HG02623 (cell line): ENCODE results near the gene LRIT2.

Source experiments
- ATAC-seq: cut with Tn5 transposase; IDR thresholded peaks from one replicate; pipeline ENCODE4 v1.9.1; 2021; ENCODE audit warnings: moderate library complexity; ENCODE audit not compliant: unreplicated experiment

LRIT2 gene

DNA sequence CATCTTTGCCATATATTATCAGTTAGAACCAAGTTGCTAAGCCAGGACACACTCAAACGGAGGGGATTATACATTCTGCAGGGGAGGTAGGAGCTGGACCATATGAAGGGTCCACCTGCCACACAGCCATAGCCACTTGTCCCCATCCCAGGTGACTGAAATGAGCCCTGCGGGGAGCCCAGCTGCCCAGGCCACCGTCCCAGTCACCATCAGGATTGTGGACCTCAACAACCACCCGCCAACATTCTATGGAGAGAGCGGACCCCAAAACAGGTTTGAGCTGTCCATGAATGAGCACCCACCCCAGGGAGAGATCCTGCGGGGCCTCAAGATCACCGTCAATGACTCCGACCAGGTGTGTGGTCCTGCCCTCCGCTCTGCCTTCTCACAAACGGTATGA is 17.3 kb downstream of the LRIT2 start:
- ATAC-seq, result no peak

DNA sequence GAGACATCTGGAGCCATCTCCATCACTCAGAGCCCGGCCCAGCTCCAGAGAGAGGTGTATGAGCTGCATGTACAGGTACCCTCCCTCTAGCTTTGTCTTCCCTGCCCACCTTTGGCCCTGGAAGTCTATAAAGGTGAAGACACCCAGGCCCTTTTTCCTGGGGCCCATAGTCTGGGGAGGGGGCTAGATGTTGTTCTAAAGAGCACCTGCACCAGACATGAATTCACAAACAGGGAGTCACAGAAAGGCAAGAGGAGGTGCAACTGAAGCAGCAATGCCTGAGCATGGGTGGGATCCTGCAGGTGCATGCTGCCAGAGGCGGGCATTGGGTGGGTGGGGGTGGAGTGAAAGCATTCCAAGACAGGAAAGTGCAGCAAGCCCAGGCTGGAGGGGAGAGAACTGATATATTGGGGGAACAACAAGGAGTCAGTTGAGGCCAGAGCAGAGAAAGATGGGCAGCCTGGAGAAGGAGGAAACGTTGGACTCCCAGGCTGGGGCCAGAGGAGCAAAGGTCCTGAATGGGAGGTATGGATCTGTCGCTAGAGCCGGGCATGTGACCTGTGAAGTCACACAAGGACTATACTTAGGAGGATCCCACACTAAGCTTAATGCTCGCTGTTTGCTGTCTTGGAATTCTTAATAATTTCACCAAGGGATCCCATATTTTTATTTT is 19.4 kb downstream of the LRIT2 start:
- no peak for ATAC-seq

DNA sequence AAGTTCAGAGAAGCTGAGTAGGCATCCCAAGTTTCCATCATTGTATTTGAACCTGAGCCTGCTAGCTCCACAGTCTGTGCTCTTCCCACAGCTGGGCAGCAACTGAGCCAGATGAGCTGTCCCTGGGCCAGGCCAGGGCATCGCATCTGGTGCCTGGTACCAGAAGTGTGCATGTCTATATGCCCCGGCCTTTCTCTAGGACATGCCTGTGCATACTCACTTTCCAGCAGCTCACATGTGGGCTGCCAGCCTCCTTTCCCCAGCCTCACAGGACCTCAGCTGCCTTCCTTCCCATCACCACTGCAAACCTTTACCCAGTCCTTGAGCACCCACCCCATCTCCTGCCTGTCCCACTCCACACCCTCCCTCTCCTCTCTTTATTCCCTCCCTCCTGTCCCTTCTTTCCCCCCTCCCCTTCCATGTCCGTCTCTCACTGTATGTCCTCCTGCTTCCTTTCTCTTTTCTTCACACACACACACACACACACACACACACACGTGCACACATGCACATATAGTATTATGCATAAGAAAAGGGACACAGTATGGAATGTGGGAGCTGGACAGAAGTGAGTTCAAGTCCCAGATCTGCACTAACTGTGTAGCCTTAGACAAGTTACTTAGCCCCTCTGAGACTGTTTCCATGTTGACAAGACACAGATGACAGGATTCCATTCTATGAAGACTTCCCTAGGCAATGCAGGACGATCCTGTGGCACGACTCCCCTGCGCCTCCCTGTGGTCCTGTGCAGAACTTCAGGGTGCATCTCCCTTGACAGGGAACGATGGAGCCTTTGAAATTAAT is 20.1 kb downstream of the LRIT2 start:
- ATAC-seq, result peak; percentile 83

DNA sequence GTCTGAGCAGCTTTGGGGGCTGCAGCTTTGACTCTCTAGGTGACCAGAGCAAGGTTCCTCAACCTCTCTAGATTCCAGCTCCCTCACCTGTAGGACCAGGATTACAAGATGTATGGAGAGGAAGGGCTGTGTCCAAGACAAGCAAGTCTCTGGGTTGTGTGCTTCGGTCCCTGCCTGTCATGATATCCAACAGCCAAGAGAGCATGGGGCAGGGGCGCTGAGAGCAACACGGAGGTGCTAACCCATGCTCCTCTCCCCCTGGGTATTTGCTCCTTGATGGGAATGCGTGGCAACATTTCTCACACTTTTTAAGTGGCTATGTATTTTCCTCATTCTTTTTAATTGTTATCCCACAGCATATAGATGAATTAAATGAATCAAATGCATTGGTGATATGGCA is 20.7 kb downstream of the LRIT2 start:
- ATAC-seq, result no peak

DNA sequence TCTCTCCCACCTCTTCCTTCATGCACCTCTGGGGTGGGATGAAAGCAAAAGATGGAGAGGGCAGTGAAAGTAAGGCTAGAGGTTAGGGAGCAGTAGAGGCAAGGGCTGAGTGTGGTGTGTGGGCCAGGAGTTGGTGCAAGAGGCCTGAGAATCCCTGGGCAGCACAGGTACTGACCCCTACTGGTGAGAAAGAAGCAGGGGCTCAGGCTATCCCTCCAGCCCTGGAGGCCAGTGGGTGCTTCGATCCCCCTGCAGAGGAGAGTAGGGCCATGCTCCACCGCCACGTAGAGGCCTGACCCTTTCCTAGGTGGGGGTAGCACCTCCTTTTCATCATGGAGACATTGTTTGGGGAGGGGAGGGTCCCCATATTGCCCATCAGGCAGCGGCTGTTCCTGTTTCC is 21.2 kb downstream of the LRIT2 start:
- ATAC-seq, result no peak

DNA sequence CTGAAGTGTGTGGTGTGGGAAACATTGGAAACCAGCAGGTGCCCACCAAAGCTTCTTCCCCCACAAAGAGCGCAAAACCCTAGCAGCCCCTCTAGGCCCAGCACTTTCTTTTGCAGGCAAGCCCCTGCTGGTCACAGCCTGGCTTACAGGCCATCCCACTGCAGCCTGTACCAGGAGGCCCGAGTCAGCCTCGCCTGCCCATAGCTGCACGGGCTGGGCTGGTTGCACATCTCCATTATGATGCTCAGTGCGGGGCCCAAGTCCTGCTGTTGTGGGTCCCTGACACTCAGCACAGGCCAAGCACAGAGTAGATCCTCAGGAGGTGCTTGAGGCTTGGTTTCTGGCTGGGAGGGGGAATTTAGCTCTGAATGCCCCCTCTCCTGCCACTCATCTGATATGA is 23.0 kb downstream of the LRIT2 start:
- ATAC-seq, result no peak

DNA sequence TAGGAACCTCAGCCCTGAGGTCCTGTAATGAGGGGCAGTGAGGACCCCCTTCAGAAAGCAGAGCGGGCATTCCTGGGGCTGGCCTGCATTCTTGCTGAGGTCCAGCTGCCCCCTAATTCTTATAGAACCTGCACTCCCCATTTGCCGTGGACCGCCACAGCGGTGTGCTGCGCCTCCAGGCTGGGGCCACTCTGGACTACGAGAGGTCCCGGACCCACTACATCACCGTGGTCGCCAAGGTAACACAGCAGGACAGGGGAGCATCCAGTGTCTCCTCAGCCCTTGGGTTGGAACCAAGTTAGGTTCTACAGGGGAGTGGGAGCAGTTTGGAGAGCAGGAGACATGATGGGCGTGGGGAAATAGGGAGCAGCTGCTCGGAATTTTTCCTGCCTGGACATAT is 23.7 kb downstream of the LRIT2 start:
- ATAC-seq, result no peak

DNA sequence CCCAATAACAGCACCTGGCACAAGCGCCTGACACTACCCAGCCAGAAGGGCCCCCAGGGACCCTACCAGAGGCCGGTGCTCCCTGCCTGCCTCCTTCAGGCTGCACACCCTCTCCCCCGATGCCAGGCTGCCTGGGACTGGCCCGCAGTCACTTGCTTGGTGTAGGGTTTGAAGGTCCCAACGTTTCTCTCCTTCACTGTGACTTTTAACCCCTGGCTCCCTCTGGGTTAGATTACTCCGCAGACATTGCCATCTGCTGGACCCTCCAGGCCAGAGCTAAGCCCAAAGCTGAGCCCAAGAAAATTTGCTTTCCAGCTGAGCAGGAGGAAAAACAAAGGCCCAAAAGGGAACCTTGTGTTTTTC is 24.1 kb downstream of the LRIT2 start:
- ATAC-seq, result no peak

DNA sequence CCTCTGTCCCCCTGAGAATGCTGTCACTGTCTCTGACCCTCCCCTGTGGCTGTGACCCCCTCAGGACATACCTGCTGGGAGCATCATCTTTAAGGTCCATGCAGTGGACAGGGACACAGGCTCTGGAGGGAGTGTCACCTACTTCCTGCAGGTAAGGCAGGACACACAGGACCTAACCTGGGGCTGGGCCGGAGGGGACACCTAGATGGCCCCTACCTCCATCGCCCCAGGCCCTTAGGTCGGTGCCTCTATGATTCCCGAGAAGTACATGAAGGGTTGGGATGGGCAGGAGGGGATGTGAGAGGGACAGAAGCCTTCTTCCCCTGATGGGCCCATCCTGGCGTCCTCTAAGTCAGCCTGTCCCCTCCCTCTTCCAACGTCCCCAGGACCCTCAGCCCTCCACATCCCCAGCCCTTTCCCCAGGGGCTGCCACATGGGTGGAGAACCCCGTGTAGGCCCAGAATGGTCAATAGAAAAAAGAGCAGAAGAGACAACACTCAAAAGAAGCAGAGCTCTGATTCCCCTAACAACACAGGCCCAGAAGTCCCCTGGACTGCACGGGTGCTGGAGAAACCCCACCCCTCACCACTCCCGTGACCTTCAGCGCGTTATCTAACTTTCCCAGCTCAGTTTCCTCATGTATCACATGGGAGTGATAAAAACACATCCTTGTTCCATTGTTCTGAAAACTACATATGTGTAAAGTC is 24.7 kb downstream of the LRIT2 start:
- ATAC-seq, result no peak

DNA sequence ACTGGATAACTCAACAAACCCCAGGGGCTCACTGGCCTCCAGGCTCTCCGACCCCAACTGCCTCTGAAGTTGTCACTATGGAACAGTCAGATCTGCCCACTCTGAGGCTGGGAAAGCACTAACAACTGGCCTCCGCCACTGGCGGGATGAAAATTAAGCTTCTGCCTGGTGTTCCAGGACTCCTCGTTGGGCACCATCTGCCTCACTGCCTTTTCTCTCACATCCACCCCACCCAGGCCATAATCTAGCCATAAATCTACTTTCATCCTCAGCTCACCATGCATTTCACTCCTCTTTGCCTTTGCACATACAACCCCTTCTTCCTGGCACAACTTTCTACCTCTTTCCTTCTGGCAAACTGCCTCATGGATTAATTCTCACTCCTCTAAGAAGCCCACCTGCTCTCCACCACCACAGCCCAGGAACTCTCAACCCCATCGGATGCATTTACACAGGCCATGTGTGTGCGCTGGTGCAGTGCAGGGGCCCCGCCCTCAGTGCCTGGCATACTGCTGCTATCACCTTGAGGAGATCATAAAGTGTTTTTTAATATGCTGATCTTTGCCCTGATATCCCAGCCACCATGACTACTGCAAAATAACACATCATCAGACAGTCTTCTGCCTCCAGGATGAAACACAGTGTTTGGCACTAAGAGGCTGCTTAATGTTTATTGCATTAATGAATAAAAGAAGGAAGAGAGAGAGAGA is 27.0 kb downstream of the LRIT2 start:
- ATAC-seq, result no peak

DNA sequence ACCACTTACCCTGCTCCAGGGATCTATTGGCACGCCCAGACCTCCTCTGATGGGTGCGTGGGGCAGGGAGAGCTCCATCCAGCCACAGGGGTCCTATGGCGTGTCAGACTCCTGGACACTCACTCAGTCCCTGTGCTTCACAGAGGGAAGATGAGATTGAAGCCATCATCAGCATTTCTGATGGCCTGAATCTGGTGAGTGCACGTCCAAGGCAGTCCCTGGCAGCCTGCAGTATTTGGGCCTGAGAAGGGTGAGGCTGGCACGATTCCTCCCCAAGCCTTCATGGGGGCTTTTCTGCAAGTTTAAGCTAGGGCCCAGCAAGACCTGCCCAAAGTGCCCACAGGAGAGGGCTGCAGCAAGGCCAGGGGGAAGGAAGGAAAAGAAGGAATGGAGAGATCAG is 27.7 kb downstream of the LRIT2 start:
- no peak for ATAC-seq

DNA sequence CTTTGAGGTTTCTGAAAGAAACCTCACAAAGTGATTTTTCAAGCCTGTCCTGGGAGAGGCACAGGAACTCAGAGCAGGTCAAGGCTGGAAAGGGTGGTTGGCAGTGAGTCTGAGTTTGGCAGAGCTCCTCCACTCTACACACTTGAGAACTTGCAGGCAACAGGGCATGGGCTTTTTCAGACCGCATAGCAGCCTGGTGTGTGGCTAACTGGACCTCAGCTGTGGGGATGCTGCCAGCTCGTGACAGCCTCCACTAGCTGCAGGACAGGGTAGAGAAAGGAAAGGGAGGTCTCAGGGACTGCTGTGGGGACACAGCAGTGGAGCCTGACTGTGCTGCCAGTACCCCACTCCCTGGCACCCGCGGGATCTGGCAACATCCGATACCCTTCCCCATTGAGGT is 28.4 kb downstream of the LRIT2 start:
- no peak for ATAC-seq

DNA sequence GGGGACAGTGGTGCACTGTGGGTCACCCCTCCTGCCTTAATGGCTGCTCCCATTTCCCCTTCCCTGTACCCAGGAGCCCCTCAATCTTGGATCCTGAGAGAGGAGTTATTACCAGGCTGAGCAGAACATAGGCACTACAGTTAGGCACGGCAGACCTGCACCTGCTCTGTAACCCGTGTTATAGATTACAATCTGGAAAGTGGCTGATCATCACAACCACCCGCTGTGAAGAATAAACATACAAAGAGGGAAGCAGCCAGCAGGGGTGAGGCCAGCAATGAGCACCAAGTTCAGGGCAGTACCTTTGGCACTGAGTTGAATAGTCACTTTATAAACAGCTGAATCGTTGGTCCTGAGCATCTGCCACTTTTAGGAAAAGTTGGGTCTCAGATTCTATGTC is 29.3 kb downstream of the LRIT2 start:
- no peak for ATAC-seq

DNA sequence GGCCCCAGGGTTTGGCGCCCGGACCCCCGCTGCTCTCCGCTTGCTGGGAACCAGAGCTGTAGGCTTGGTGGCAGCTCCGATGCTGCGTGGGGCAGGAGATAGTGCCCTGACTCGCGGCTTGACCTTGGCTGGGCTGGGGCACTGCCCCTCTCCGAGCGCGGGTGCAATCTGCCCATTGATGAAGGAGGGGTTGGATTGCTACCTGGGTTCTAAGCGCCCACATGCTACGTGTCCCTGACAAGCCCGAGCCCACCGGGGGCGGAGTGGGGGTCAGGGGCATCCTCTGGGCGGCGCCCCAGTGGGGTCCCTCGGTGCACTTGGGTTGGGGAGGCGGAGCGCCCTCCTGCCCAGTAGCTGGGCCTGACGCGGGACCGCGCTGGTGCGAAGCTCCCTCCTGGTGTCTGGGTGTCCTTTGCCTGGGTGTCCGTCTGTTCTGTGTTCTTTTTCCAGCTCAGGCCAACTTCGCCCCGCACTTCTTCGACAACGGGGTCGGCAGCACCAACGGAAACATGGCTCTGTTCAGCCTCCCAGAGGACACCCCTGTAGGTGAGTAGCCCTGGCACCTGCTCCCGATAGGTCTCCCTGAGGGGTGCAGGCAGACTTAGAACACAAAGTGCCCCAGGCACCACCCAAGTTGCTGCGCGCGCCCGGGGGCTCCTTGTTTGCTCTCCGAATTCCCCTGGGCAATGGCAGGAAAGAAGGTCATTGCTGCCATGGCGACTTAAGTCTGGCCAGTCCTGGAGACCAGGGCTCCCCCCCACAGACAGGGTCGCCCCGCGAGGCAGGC is 30.1 kb downstream of the LRIT2 start:
- ATAC-seq, result peak; percentile 11

DNA sequence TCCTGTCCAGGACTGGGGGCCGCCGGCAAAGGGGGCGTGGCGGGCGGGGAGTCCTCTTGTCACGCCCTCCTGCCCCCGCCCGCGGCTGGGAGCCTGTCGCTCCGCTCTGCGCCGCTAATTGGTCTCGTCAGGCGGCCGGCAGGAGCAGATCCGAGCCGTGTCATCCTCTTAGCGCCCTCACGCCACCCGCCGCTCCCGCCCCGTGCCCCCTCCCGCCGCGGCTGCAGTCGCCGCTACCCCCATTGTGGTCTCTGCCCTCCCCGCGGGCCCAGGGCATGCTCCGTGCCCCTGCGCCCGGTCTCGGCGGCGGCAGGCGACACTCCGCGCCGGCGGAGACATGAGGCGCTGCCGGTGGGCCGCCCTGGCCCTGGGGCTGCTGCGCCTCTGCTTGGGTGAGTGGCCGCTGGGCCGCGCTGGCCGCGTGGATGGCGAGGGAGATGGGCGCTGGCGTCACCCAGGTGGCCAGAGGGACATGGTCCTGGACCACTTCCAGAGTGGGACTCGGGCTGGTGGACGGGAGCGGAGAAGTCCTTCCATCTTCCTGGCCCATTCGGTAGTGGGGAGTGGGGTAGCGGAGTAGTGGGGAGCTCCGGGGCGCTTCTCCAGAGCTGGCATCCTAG is 30.8 kb downstream of the LRIT2 start, which contains the start of gene CDHR1:
Gene CDHR1, plus strand, starts transcription at position 114 of the 620 bp plus-strand sequence. Its CDS starts 224 bp downstream, at position 338.
- ATAC-seq, result peak; percentile 58

DNA sequence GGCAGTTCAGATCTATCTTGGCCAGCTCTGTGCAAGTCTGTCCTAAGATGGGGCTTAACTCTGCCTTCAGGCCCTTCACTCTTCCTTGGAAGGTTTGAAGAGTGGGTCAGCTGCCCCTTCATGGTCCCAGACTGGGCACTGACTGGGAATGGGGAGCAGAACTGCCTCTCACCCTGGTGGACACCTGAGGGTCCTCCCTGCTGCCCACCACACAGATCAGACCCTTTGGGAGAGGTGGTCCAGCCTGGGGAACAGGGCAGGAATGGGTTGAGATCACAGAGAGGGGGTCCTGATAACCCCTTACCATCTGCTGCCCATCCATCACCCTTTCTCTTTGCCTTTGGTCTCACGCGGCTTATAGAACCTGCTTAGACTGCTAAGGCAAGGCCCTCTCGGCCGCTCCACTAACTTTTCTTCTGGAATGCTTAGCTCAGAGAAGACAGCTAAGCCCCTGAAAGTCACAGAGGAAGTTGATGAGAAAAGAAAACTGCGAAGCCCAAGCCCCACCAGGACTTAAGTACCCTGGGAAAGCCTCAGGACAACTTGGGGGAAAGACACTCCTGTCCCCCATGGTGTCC is 31.4 kb downstream of the LRIT2 start:
- ATAC-seq, result no peak

DNA sequence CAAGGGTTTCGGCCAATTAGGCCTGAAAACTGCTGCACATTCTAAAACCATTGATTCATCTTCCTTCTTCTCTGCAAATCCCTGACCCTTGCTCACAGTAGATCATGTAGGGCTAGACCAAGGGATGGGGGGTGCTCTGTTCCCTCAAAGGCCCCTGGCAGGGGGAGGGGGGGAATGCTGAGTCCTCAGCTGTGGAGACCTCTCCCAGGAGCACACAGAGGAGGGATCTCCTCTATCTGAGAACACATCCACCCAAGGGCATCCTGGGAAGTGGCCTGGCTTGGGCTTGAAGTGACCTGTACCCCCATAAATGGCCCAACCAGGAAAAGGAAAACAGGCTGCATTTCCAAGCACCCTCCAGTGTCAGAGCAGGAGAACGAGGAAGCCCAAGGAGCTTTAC is 32.0 kb downstream of the LRIT2 start:
- ATAC-seq, result no peak

DNA sequence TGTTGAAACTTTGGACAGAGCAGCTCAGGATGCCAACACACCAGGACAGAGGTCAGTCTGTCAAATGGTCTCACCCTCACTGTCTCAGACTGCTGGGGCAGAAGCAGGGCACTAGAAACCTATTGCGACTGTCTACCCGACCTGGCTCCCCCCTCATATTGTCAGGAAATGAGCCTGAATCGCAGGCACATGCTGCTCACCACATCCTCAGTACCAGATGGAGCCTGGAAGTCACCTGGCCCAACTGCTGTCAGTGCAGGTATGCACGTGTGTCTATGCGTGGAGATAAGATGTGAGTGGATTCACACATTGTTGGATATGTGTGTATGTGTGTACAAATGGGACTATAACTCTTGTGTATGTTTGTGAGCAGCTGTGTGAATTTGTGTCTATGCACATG is 34.2 kb downstream of the LRIT2 start:
- no peak for ATAC-seq

DNA sequence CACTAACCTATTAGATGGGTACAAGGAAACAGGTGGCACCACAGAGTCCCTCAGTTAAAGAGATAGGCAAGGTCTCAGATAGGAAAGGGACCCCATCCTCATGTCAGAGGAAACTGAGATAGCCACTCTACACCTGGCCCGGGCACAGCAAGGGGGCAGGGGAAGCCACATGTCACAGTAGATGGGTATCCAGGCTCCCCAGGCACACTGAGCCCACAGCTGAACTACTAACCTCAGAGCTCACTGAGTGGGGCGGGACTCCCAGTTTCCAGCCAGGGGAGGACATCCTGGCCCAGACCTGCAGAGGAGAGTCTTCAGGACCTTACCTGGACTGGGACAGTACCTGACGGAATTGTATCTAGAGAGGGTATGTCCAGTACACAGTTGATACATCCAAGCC is 34.7 kb downstream of the LRIT2 start:
- no peak for ATAC-seq

DNA sequence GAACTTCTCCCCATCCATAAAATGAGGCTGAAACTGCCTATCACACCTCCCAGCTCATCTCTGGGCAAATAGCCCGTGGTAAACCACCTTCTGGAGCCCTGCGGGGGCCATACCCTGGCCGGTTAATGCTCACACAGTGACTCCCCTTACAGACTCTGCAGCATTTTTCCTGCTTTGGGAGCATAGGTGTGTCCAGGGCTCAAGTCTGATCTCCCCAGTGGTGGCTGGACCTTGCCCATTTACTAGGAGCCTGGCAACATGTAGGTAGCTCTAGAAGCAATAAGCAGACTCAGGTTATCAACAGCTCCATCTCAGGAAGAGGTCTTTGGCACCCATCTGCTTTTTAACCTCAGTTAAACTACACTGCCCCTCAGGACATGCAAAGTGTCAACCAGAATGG is 36.5 kb downstream of the LRIT2 start:
- no peak for ATAC-seq
